CD14-positive monocyte (primary cell): ENCODE measurements around the gene LGALS3. TPM values are rescaled to one million over a fixed set of nuclear protein-coding genes. Genes with fewer than 3 reads are reported as not detected.

Experiments used
- DNase-seq, 3 donors: peaks; one replicate each; pipeline ENCODE4 v3.0.0-alpha.2; 2011 to 2022
- H2AFZ ChIP-seq: 2 replicates; pipeline ENCODE4 v1.6.0; 2012; ENCODE audit warnings: mild to moderate bottlenecking, low read depth, low read length, inconsistent platforms; ENCODE audit not compliant: insufficient read depth, poor library complexity, severe bottlenecking
- H3K27ac ChIP-seq, 2 donors: 1 replicate in 1 of 2; 2 replicates in 1 of 2; pipeline ENCODE4 v1.5.1; 2012 to 2013; ENCODE audit warnings: low read length in 2 of 2, control low read depth in 1 of 2, inconsistent platforms in 1 of 2, low read depth in 1 of 2, mild to moderate bottlenecking in 1 of 2
- H3K27me3 ChIP-seq, 2 donors: one replicate each; pipeline versions ENCODE4 v1.6.0 to v1.6.1; 2011 to 2013; ENCODE audit warnings: low read length in 2 of 2; ENCODE audit not compliant: control insufficient read depth in 2 of 2, insufficient read depth in 2 of 2
- H3K36me3 ChIP-seq, 2 donors: replicated peaks in 1 of 2; 1 replicate in 1 of 2; 2 replicates in 1 of 2; pipeline versions ENCODE4 v1.5.1 to v1.6.1; 2012 to 2013; ENCODE audit warnings: low read length in 2 of 2, control low read depth in 1 of 2, inconsistent platforms in 1 of 2, mild to moderate bottlenecking in 1 of 2; ENCODE audit not compliant: insufficient read depth in 2 of 2, control insufficient read depth in 1 of 2
- H3K4me1 ChIP-seq, 2 donors: 1 replicate in 1 of 2; 2 replicates in 1 of 2; pipeline versions ENCODE4 v1.5.1 to v1.6.1; 2012 to 2013; ENCODE audit warnings: low read length in 2 of 2, control low read depth in 1 of 2, inconsistent platforms in 1 of 2, mild to moderate bottlenecking in 1 of 2, moderate library complexity in 1 of 2; ENCODE audit not compliant: insufficient read depth in 2 of 2, control insufficient read depth in 1 of 2
- H3K4me2 ChIP-seq: replicated peaks from 2 replicates; pipeline ENCODE3; 2012; ENCODE audit warnings: low read length, moderate library complexity, mild to moderate bottlenecking; ENCODE audit not compliant: poor library complexity, severe bottlenecking; ENCODE audit errors: extremely low read depth
- H3K4me3 ChIP-seq, 3 experiments: fragments of 200-600 bp in 1 of 3; sonication (generic) in 1 of 3; replicated peaks in 1 of 3; 1 replicate in 2 of 3; 2 replicates in 1 of 3; pipeline ENCODE4 v1.5.1; 2011 to 2013; ENCODE audit warnings: low read length in 3 of 3, mild to moderate bottlenecking in 3 of 3, control low read depth in 2 of 3, low read depth in 2 of 3, inconsistent platforms in 1 of 3, moderate library complexity in 1 of 3
- H3K79me2 ChIP-seq: 2 replicates; pipeline ENCODE4 v1.6.0; 2012; ENCODE audit warnings: mild to moderate bottlenecking, control low read depth, inconsistent platforms, low read length, moderate library complexity; ENCODE audit not compliant: insufficient read depth
- H3K9ac ChIP-seq: 2 replicates; pipeline ENCODE4 v1.6.0; 2017; ENCODE audit warnings: low read length, mild to moderate bottlenecking; ENCODE audit not compliant: insufficient read depth, poor library complexity, severe bottlenecking
- H3K9me3 ChIP-seq, 2 donors: replicated peaks in 1 of 2; 1 replicate in 1 of 2; 2 replicates in 1 of 2; pipeline versions ENCODE4 v1.5.1 to v1.6.1; 2012 to 2013; ENCODE audit warnings: low read length in 2 of 2, control low read depth in 1 of 2; ENCODE audit not compliant: control insufficient read depth in 1 of 2, insufficient read depth in 1 of 2
- H4K20me1 ChIP-seq: 2 replicates; pipeline ENCODE4 v1.6.0; 2012; ENCODE audit warnings: mild to moderate bottlenecking, low read length, control low read depth, moderate library complexity; ENCODE audit not compliant: insufficient read depth
- H3K27ac Mint-ChIP-seq, 7 donors: one replicate each; pipeline ENCODE4 v1.8.0; 2020; ENCODE audit warnings: mild to moderate bottlenecking in 7 of 7, mixed read lengths in 7 of 7, moderate library complexity in 6 of 7, inconsistent platforms in 2 of 7
- H3K27me3 Mint-ChIP-seq, 3 donors: one replicate each; pipeline ENCODE4 v1.8.0; 2021 to 2022; ENCODE audit warnings: low read depth in 3 of 3, mild to moderate bottlenecking in 3 of 3, mixed read lengths in 3 of 3, moderate library complexity in 3 of 3, inconsistent platforms in 1 of 3
- H3K36me3 Mint-ChIP-seq, 2 donors: one replicate each; pipeline ENCODE4 v1.8.0; 2020; ENCODE audit warnings: mixed read lengths in 2 of 2, inconsistent platforms in 1 of 2, mild to moderate bottlenecking in 1 of 2
- H3K4me1 Mint-ChIP-seq: one replicate; pipeline ENCODE4 v1.8.0; 2020; ENCODE audit warnings: mild to moderate bottlenecking, mixed read lengths
- H3K4me3 Mint-ChIP-seq, 2 donors: one replicate each; pipeline ENCODE4 v1.8.0; 2020; ENCODE audit warnings: mild to moderate bottlenecking in 2 of 2, mixed read lengths in 2 of 2, moderate library complexity in 1 of 2
- H3K9me3 Mint-ChIP-seq, 7 donors: one replicate each; pipeline ENCODE4 v1.8.0; 2020 to 2022; ENCODE audit warnings: mixed read lengths in 7 of 7, mild to moderate bottlenecking in 6 of 7, moderate library complexity in 6 of 7, inconsistent platforms in 2 of 7
- WGBS: methylation state at CpG from one replicate; pipeline ENCODE4 v1.1.5; 2013; ENCODE audit warnings: missing lambda C conversion rate; ENCODE audit not compliant: insufficient coverage; 5-methylcytosine and 5-hydroxymethylcytosine counted together
- intact Hi-C, 2 donors: fragments of 100-400 bp; cut with micrococcal nuclease; formaldehyde crosslinking; loops; one replicate each; pipeline versions ENCODE4 v1.15.0 to v1.15.1; 2023
- polyA plus RNA-seq, 3 donors: library from polyadenylated mRNA; depleted of rRNA in 1 of 3; unstranded in 2 of 3; stranded (reverse) in 1 of 3; fragments of 300-500 nt in 2 of 3; fragments of >200 nt in 1 of 3; fragmentation: Illumina TruSeq in 2 of 3; gene quantifications; 1 replicate in 2 of 3; 2 replicates in 1 of 3; pipeline ENCODE4 v1.2.3, GENCODE V29; 2012 to 2021
- TF ChIP-seq, protein P1 (sequence below): fragments of 200-600 bp; IDR thresholded peaks from one replicate; pipeline ENCODE4 v1.8.0; 2022; ENCODE audit warnings: antibody characterized with exemption, mild to moderate bottlenecking

The LGALS3 gene
- polyA plus RNA-seq, 3 donors = 266 to 878 (median 788) TPM

DNA sequence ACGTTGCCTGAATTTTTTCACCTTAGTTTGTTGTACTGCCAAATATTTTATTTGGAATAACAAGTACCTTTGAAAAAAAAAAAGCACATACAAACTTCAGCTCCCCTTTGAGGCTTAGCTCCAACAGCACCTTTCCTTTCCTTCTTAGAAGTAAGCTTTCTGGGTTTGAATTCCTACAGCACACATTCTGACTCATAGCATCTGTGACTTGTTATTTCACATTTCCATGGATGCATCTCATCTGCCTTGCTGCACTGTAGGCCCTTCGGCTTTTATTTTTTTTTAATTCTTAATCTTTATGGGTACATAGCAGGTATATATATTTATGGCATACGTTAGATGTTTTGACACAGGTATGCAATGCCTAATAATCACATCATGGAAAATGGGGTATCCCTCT is 7.2 kb downstream of the LGALS3 start:
- H3K9me3 ChIP-seq = no peaks in the 10 kb centered on the region
- Mint-ChIP-seq H3K36me3 (peaks cover 64 to 87% of the 10 kb centered on the region in 2 donors), H3K4me3 (no peak overlapping the region), H3K27me3 (peaks cover 0 to 2% (median 2%) of the 10 kb centered on the region in 3 donors), H3K9me3 (peaks cover 0 to 2% (median 0%) of the 10 kb centered on the region in 7 donors), H3K4me1 (peaks cover 45% of the 10 kb centered on the region), H3K27ac (no peak overlapping the region)
- H4K20me1 ChIP-seq = peaks cover 100% of the 10 kb centered on the region
- H3K4me3 ChIP-seq = no peak overlapping the region
- H3K27me3 ChIP-seq = no peaks in the 10 kb centered on the region
- no peak overlapping the region for H3K9ac ChIP-seq
- peaks cover 53 to 86% of the 10 kb centered on the region in 2 donors for H3K36me3 ChIP-seq
- WGBS = no CpG with 5 or more reads among the region's 3 CpGs
- H3K4me1 ChIP-seq = peaks cover 21 to 39% of the 10 kb centered on the region in 2 donors
- H3K27ac ChIP-seq = no peak overlapping the region
- no peak overlapping the region for H2AFZ ChIP-seq
- peaks cover 87% of the 10 kb centered on the region for H3K79me2 ChIP-seq
- intact Hi-C loops = no loop called here
- no peak for DNase-seq
- TF ChIP-seq, protein P1, sequence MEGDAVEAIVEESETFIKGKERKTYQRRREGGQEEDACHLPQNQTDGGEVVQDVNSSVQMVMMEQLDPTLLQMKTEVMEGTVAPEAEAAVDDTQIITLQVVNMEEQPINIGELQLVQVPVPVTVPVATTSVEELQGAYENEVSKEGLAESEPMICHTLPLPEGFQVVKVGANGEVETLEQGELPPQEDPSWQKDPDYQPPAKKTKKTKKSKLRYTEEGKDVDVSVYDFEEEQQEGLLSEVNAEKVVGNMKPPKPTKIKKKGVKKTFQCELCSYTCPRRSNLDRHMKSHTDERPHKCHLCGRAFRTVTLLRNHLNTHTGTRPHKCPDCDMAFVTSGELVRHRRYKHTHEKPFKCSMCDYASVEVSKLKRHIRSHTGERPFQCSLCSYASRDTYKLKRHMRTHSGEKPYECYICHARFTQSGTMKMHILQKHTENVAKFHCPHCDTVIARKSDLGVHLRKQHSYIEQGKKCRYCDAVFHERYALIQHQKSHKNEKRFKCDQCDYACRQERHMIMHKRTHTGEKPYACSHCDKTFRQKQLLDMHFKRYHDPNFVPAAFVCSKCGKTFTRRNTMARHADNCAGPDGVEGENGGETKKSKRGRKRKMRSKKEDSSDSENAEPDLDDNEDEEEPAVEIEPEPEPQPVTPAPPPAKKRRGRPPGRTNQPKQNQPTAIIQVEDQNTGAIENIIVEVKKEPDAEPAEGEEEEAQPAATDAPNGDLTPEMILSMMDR = no peak
- no peak overlapping the region for H3K4me2 ChIP-seq

DNA sequence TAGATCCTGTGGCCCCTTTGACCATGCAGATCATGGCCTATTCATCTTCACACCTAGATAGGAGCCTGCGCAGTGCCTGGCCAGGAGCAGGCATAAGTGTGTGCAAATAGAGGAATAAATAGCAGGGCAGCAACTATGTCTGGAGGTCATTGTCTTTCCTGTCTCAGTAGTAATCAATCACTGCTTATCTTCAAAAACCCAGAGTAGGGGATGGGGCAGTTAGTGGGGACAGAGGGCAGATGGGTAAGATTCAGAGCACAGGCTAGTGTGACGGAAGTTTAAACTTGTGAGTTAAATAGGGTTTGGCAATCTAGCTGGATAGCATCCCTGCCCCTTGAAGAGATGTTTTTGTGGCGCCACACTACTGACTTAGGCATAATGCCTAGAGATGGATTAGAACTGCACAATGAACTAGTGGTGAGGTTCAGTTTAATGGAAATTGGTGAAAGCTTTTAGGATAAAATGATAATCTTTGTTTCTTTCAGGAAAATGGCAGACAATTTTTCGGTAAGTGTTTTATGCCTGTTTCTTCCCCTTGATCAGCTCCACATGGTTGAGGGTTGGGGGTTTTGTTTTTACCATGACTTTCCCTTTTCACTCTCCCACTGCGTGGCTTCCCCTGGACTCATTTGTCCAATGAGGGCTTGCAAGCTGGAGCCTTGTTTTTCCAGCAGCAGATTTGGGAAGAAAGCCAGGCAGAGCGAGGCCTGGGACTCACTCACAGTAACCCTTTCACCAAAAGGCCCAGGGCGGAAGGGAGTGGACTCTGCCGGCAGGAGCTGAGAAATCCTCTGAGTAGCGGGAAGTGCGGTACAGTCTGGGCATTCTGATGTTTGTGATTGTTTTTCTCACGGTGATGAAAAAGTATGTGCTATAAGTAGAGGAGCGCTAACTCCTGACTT is 8.1 kb downstream of the LGALS3 start:
- Mint-ChIP-seq H3K4me1 (peaks cover 37% of the 10 kb centered on the region), H3K27ac (peak overlapping the region; percentile 6 to 76 (median 51)), H3K4me3 (no peak overlapping the region), H3K27me3 (peaks cover 0 to 2% (median 0%) of the 10 kb centered on the region in 3 donors), H3K36me3 (peaks cover 68 to 87% of the 10 kb centered on the region in 2 donors), H3K9me3 (peaks cover 0 to 2% (median 0%) of the 10 kb centered on the region in 7 donors)
- no peak for DNase-seq
- Histone ChIP-seq H3K4me3 (no peak overlapping the region), H3K79me2 (peaks cover 78% of the 10 kb centered on the region), H3K27me3 (no peaks in the 10 kb centered on the region), H3K4me1 (peaks cover 12 to 31% of the 10 kb centered on the region in 2 donors), H3K9me3 (no peaks in the 10 kb centered on the region), H3K4me2 (no peak overlapping the region), H3K36me3 (peaks cover 62 to 95% of the 10 kb centered on the region in 2 donors), H4K20me1 (peaks cover 100% of the 10 kb centered on the region), H3K27ac (peak overlapping the region in 1 of 2 donors; percentile 26), H2AFZ (no peak overlapping the region), H3K9ac (no peak overlapping the region)
- intact Hi-C loops = no loop called here
- WGBS = 93% methylated on average over 6 of the region's 12 CpGs
- TF ChIP-seq, protein P1 = no peak
